SK-N-MC (cell line): ENCODE measurements around the gene PRIM1.

ENCODE experiments used
- DNase-seq: peaks from one replicate; pipeline ENCODE4 v3.0.0-alpha.2; 2011; ENCODE audit warnings: low read depth, low spot score
- H3K27ac ChIP-seq: fragments of 200-600 bp; sonication (generic); 2 replicates; pipeline ENCODE4 v1.5.1; 2016; ENCODE audit warnings: mixed run types
- H3K36me3 ChIP-seq: fragments of 200-600 bp; sonication (generic); 2 replicates; pipeline ENCODE4 v1.6.1; 2017; ENCODE audit warnings: antibody characterized with exemption, low read length, mixed read lengths; ENCODE audit not compliant: insufficient read depth
- H3K4me3 ChIP-seq: fragments of 200-600 bp; sonication (generic); 2 replicates; pipeline ENCODE4 v1.5.1; 2016
- H3K9ac ChIP-seq: fragments of 200-600 bp; sonication (generic); 2 replicates; pipeline ENCODE4 v1.8.0; 2017; ENCODE audit warnings: mixed run types, mixed read lengths; ENCODE audit not compliant: insufficient read length
- H3K9me3 ChIP-seq: fragments of 200-600 bp; sonication (generic); 2 replicates; pipeline ENCODE4 v1.6.1; 2017; ENCODE audit warnings: low read depth, mild to moderate bottlenecking, antibody characterized with exemption, low read length, moderate library complexity, mixed read lengths
- EZH2 ChIP-seq: fragments of 200-600 bp; sonication (generic); IDR thresholded peaks from one replicate; pipeline ENCODE4 v1.6.1; 2017; ENCODE audit warnings: antibody characterized with exemption
- FOXP2 ChIP-seq: optimal IDR thresholded peaks from 2 replicates; pipeline ENCODE3; 2011; ENCODE audit warnings: mild to moderate bottlenecking, moderate library complexity; ENCODE audit not compliant: insufficient read depth; ENCODE audit errors: extremely low read length, control extremely low read depth
- POLR2AphosphoS5 ChIP-seq: IDR thresholded peaks from 2 replicates; pipeline ENCODE4 v1.6.1; 2012; ENCODE audit warnings: mild to moderate bottlenecking, low read depth, low read length, borderline replicate concordance

The PRIM1 gene

GRCh38 chr12:56723352-56723751, 28.8 kb downstream of the PRIM1 start:
- Histone ChIP-seq H3K36me3 (peaks cover 64% of the 10 kb centered on the region), H3K9ac (peak overlapping the region; percentile 100), H3K9me3 (no peaks in the 10 kb centered on the region), H3K4me3 (peak overlapping the region; percentile 87), H3K27ac (peak overlapping the region; percentile 94)
- TF ChIP-seq FOXP2: no peak
- TF ChIP-seq EZH2: no peak
- no peak; the same call in 1 of the 2 replicates for TF ChIP-seq POLR2AphosphoS5
- no peak for DNase-seq

- peak overlapping the region; percentile 100 for H3K9ac ChIP-seq
- peak overlapping the region; percentile 87 for H3K4me3 ChIP-seq
- DNase-seq: no peak
- H3K36me3 ChIP-seq: peaks cover 64% of the 10 kb centered on the region
- no peak for TF ChIP-seq POLR2AphosphoS5
- TF ChIP-seq FOXP2: no peak
- TF ChIP-seq EZH2: no peak
- H3K9me3 ChIP-seq: no peaks in the 10 kb centered on the region
- H3K27ac ChIP-seq: peak overlapping the region; percentile 38
Measured at GRCh38 chr12:56722832-56723231, 29.3 kb downstream of the PRIM1 start.

GRCh38 chr12:56721721-56722120, 30.4 kb downstream of the PRIM1 start:
- no peak for TF ChIP-seq EZH2
- TF ChIP-seq POLR2AphosphoS5: no peak; the same call in 1 of the 2 replicates
- no peak for TF ChIP-seq FOXP2
- Histone ChIP-seq H3K4me3 (peak overlapping the region; percentile 87), H3K9me3 (no peaks in the 10 kb centered on the region), H3K36me3 (peaks cover 71% of the 10 kb centered on the region), H3K27ac (peak overlapping the region; percentile 67), H3K9ac (peak overlapping the region; percentile 60)
- no peak for DNase-seq

GRCh38 chr12:56721216-56721615, 30.9 kb downstream of the PRIM1 start:
- peaks cover 76% of the 10 kb centered on the region for H3K36me3 ChIP-seq
- H3K9me3 ChIP-seq: no peaks in the 10 kb centered on the region
- DNase-seq: no peak
- peak overlapping the region; percentile 67 for H3K27ac ChIP-seq
- TF ChIP-seq EZH2: no peak
- TF ChIP-seq POLR2AphosphoS5: peak; percentile 15; the same call in 1 of the 2 replicates
- no peak for TF ChIP-seq FOXP2
- H3K9ac ChIP-seq: no peak overlapping the region
- peak overlapping the region; percentile 87 for H3K4me3 ChIP-seq

- no peak overlapping the region for H3K9ac ChIP-seq
Measured at GRCh38 chr12:56720731-56721151, 31.4 kb downstream of the PRIM1 start.

GRCh38 chr12:56719056-56719455, 33.1 kb downstream of the PRIM1 start:
- Histone ChIP-seq H3K27ac (peak overlapping the region; percentile 67), H3K36me3 (peaks cover 90% of the 10 kb centered on the region), H3K4me3 (peak overlapping the region; percentile 29), H3K9ac (no peak overlapping the region), H3K9me3 (no peaks in the 10 kb centered on the region)
- TF ChIP-seq FOXP2 (no peak), POLR2AphosphoS5 (no peak), EZH2 (no peak)
- no peak for DNase-seq

More at GRCh38 chr12:56720731-56721151, 31.4 kb downstream of the PRIM1 start:
- H3K9me3 ChIP-seq: no peaks in the 10 kb centered on the region
- H3K36me3 ChIP-seq: peaks cover 81% of the 10 kb centered on the region
- TF ChIP-seq FOXP2: no peak
- no peak for TF ChIP-seq EZH2
- no peak for TF ChIP-seq POLR2AphosphoS5
- H3K4me3 ChIP-seq: peak overlapping the region; percentile 12; the same call in 1 of the 2 replicates
- DNase-seq: no peak
- peak overlapping the region; percentile 67 for H3K27ac ChIP-seq

- Histone ChIP-seq H3K9ac (no peak overlapping the region), H3K36me3 (peaks cover 90% of the 10 kb centered on the region), H3K9me3 (no peaks in the 10 kb centered on the region), H3K27ac (peak overlapping the region; percentile 67), H3K4me3 (peak overlapping the region; percentile 29)
- no peak for TF ChIP-seq FOXP2
- no peak for TF ChIP-seq EZH2
- no peak for TF ChIP-seq POLR2AphosphoS5
- DNase-seq: no peak
Measured at GRCh38 chr12:56718636-56719035, 33.5 kb downstream of the PRIM1 start.

GRCh38 chr12:56718149-56718548, 34.0 kb downstream of the PRIM1 start:
- TF ChIP-seq FOXP2 (no peak), EZH2 (no peak), POLR2AphosphoS5 (peak; percentile 9; the same call in 1 of the 2 replicates)
- H3K9me3 ChIP-seq: no peaks in the 10 kb centered on the region
- H3K4me3 ChIP-seq: peak overlapping the region; percentile 29
- no peak overlapping the region for H3K9ac ChIP-seq
- no peak for DNase-seq
- peak overlapping the region; percentile 67 for H3K27ac ChIP-seq
- peaks cover 90% of the 10 kb centered on the region for H3K36me3 ChIP-seq

- peak overlapping the region; percentile 81 for H3K27ac ChIP-seq
- peaks cover 90% of the 10 kb centered on the region for H3K36me3 ChIP-seq
- H3K9ac ChIP-seq: no peak overlapping the region
Measured at GRCh38 chr12:56716933-56717880, 34.9 kb downstream of the PRIM1 start.

More at GRCh38 chr12:56716933-56717880, 34.9 kb downstream of the PRIM1 start:
- H3K4me3 ChIP-seq: no peak overlapping the region
- no peaks in the 10 kb centered on the region for H3K9me3 ChIP-seq
- DNase-seq: no peak
- no peak for TF ChIP-seq EZH2
- no peak for TF ChIP-seq FOXP2
